CD14-positive monocyte (primary cell): ENCODE results near the gene NUDT8. TPM values are rescaled to one million over a fixed set of nuclear protein-coding genes. Genes with fewer than 3 reads are reported as not detected.

Source experiments
- DNase-seq, 3 donors: peaks; one replicate each; pipeline ENCODE4 v3.0.0-alpha.2; 2011 to 2022
- H2AFZ ChIP-seq: 2 replicates; pipeline ENCODE4 v1.6.0; 2012; ENCODE audit warnings: mild to moderate bottlenecking, low read depth, low read length, inconsistent platforms; ENCODE audit not compliant: insufficient read depth, poor library complexity, severe bottlenecking
- H3K27ac ChIP-seq, 2 donors: 1 replicate in 1 of 2; 2 replicates in 1 of 2; pipeline ENCODE4 v1.5.1; 2012 to 2013; ENCODE audit warnings: low read length in 2 of 2, control low read depth in 1 of 2, inconsistent platforms in 1 of 2, low read depth in 1 of 2, mild to moderate bottlenecking in 1 of 2
- H3K27me3 ChIP-seq, 2 donors: one replicate each; pipeline versions ENCODE4 v1.6.0 to v1.6.1; 2011 to 2013; ENCODE audit warnings: low read length in 2 of 2; ENCODE audit not compliant: control insufficient read depth in 2 of 2, insufficient read depth in 2 of 2
- H3K36me3 ChIP-seq, 2 donors: replicated peaks in 1 of 2; 1 replicate in 1 of 2; 2 replicates in 1 of 2; pipeline versions ENCODE4 v1.5.1 to v1.6.1; 2012 to 2013; ENCODE audit warnings: low read length in 2 of 2, control low read depth in 1 of 2, inconsistent platforms in 1 of 2, mild to moderate bottlenecking in 1 of 2; ENCODE audit not compliant: insufficient read depth in 2 of 2, control insufficient read depth in 1 of 2
- H3K4me1 ChIP-seq, 2 donors: 1 replicate in 1 of 2; 2 replicates in 1 of 2; pipeline versions ENCODE4 v1.5.1 to v1.6.1; 2012 to 2013; ENCODE audit warnings: low read length in 2 of 2, control low read depth in 1 of 2, inconsistent platforms in 1 of 2, mild to moderate bottlenecking in 1 of 2, moderate library complexity in 1 of 2; ENCODE audit not compliant: insufficient read depth in 2 of 2, control insufficient read depth in 1 of 2
- H3K4me2 ChIP-seq: replicated peaks from 2 replicates; pipeline ENCODE3; 2012; ENCODE audit warnings: low read length, moderate library complexity, mild to moderate bottlenecking; ENCODE audit not compliant: poor library complexity, severe bottlenecking; ENCODE audit errors: extremely low read depth
- H3K4me3 ChIP-seq, 3 experiments: fragments of 200-600 bp in 1 of 3; sonication (generic) in 1 of 3; replicated peaks in 1 of 3; 1 replicate in 2 of 3; 2 replicates in 1 of 3; pipeline ENCODE4 v1.5.1; 2011 to 2013; ENCODE audit warnings: low read length in 3 of 3, mild to moderate bottlenecking in 3 of 3, control low read depth in 2 of 3, low read depth in 2 of 3, inconsistent platforms in 1 of 3, moderate library complexity in 1 of 3
- H3K79me2 ChIP-seq: 2 replicates; pipeline ENCODE4 v1.6.0; 2012; ENCODE audit warnings: mild to moderate bottlenecking, control low read depth, inconsistent platforms, low read length, moderate library complexity; ENCODE audit not compliant: insufficient read depth
- H3K9ac ChIP-seq: 2 replicates; pipeline ENCODE4 v1.6.0; 2017; ENCODE audit warnings: low read length, mild to moderate bottlenecking; ENCODE audit not compliant: insufficient read depth, poor library complexity, severe bottlenecking
- H3K9me3 ChIP-seq, 2 donors: replicated peaks in 1 of 2; 1 replicate in 1 of 2; 2 replicates in 1 of 2; pipeline versions ENCODE4 v1.5.1 to v1.6.1; 2012 to 2013; ENCODE audit warnings: low read length in 2 of 2, control low read depth in 1 of 2; ENCODE audit not compliant: control insufficient read depth in 1 of 2, insufficient read depth in 1 of 2
- H4K20me1 ChIP-seq: 2 replicates; pipeline ENCODE4 v1.6.0; 2012; ENCODE audit warnings: mild to moderate bottlenecking, low read length, control low read depth, moderate library complexity; ENCODE audit not compliant: insufficient read depth
- H3K27ac Mint-ChIP-seq, 7 donors: one replicate each; pipeline ENCODE4 v1.8.0; 2020; ENCODE audit warnings: mild to moderate bottlenecking in 7 of 7, mixed read lengths in 7 of 7, moderate library complexity in 6 of 7, inconsistent platforms in 2 of 7
- H3K27me3 Mint-ChIP-seq, 3 donors: one replicate each; pipeline ENCODE4 v1.8.0; 2021 to 2022; ENCODE audit warnings: low read depth in 3 of 3, mild to moderate bottlenecking in 3 of 3, mixed read lengths in 3 of 3, moderate library complexity in 3 of 3, inconsistent platforms in 1 of 3
- H3K36me3 Mint-ChIP-seq, 2 donors: one replicate each; pipeline ENCODE4 v1.8.0; 2020; ENCODE audit warnings: mixed read lengths in 2 of 2, inconsistent platforms in 1 of 2, mild to moderate bottlenecking in 1 of 2
- H3K4me1 Mint-ChIP-seq: one replicate; pipeline ENCODE4 v1.8.0; 2020; ENCODE audit warnings: mild to moderate bottlenecking, mixed read lengths
- H3K4me3 Mint-ChIP-seq, 2 donors: one replicate each; pipeline ENCODE4 v1.8.0; 2020; ENCODE audit warnings: mild to moderate bottlenecking in 2 of 2, mixed read lengths in 2 of 2, moderate library complexity in 1 of 2
- H3K9me3 Mint-ChIP-seq, 7 donors: one replicate each; pipeline ENCODE4 v1.8.0; 2020 to 2022; ENCODE audit warnings: mixed read lengths in 7 of 7, mild to moderate bottlenecking in 6 of 7, moderate library complexity in 6 of 7, inconsistent platforms in 2 of 7
- CTCF ChIP-seq: fragments of 200-600 bp; IDR thresholded peaks from one replicate; pipeline ENCODE4 v1.8.0; 2022; ENCODE audit warnings: antibody characterized with exemption, mild to moderate bottlenecking
- WGBS: methylation state at CpG from one replicate; pipeline ENCODE4 v1.1.5; 2013; ENCODE audit warnings: missing lambda C conversion rate; ENCODE audit not compliant: insufficient coverage; 5-methylcytosine and 5-hydroxymethylcytosine counted together
- intact Hi-C, 2 donors: fragments of 100-400 bp; cut with micrococcal nuclease; formaldehyde crosslinking; loops; one replicate each; pipeline versions ENCODE4 v1.15.0 to v1.15.1; 2023
- polyA plus RNA-seq, 3 donors: library from polyadenylated mRNA; depleted of rRNA in 1 of 3; unstranded in 2 of 3; stranded (reverse) in 1 of 3; fragments of 300-500 nt in 2 of 3; fragments of >200 nt in 1 of 3; fragmentation: Illumina TruSeq in 2 of 3; gene quantifications; 1 replicate in 2 of 3; 2 replicates in 1 of 3; pipeline ENCODE4 v1.2.3, GENCODE V29; 2012 to 2021

Gene NUDT8
- polyA plus RNA-seq, 3 donors, result 0.92 to 1.4 (median 1.3) TPM

- peak overlapping the region; percentile 73 to 86 for H3K4me3 Mint-ChIP-seq
- peaks cover 32 to 33% of the 10 kb centered on the region in 2 donors for H3K36me3 Mint-ChIP-seq
- H3K4me2 ChIP-seq, result peak overlapping the region; percentile 66
- peaks cover 24 to 26% (median 25%) of the 10 kb centered on the region in 3 donors for H3K27me3 Mint-ChIP-seq
- no peaks in the 10 kb centered on the region for H4K20me1 ChIP-seq
- intact Hi-C loops, result no loop called here
- WGBS, result 6% methylated on average over 23 of the region's 23 CpGs
- peaks cover 32 to 34% of the 10 kb centered on the region in 2 donors for H3K36me3 ChIP-seq
- peak overlapping the region; percentile 89 to 95 (median 91) for H3K27ac Mint-ChIP-seq
- H3K9me3 Mint-ChIP-seq, result no peaks in the 10 kb centered on the region
- no peaks in the 10 kb centered on the region for H3K9me3 ChIP-seq
- H2AFZ ChIP-seq, result peak overlapping the region; percentile 88
- H3K27ac ChIP-seq, result peak overlapping the region; percentile 86 to 96
- no peaks in the 10 kb centered on the region for H3K79me2 ChIP-seq
- H3K4me1 ChIP-seq, result peaks cover 19 to 24% of the 10 kb centered on the region in 2 donors
- peaks cover 0 to 17% of the 10 kb centered on the region in 2 donors for H3K27me3 ChIP-seq
- H3K4me3 ChIP-seq, result peak overlapping the region; percentile 6 to 70 (median 42)
- H3K4me1 Mint-ChIP-seq, result peaks cover 18% of the 10 kb centered on the region
- DNase-seq, result peak; percentile 84 to 93 (median 88)
- TF ChIP-seq CTCF, result peak; percentile 41
- H3K9ac ChIP-seq, result peak overlapping the region; percentile 87
Observed at GRCh38 chr11:67613960-67614715, 15.6 kb downstream of the NUDT8 start.

DNA sequence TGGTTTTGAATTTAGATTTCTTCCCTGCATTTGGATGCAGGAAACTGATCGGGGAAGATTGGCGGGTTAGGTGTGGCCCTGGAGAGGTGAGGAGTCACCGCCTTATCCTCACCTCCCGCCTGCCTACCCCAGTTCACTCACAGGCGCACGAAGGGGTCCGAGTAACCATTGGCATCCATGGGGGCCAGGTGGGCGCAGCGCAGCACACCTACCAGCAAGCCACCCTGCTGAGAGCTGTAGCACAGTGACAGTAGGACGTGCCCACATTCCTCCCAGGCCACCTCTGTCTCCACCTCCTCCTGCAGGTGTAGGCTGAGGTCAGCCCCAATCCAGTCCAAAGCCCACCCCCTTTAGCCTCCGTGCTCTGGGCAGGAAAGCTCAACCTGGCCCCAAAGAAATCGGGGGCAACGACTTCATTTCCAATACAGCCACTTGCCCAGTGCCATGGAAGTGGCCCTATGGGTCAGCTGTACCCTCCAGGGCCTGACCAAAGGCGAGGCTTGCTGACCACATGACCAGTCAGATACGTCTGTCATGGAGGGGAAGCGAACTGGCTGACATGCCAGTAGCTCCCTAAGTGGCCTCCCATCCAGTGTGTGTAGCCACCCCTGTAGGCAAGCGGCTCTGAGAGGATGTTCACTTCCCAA, 16.3 kb downstream of the NUDT8 start:
- Histone ChIP-seq H3K4me3 (peak overlapping the region in 2 of 3 experiments; percentile 42 to 70), H3K36me3 (peaks cover 39 to 41% of the 10 kb centered on the region in 2 donors), H3K27ac (peak overlapping the region; percentile 86 to 96), H2AFZ (peak overlapping the region; percentile 88), H3K9ac (peak overlapping the region; percentile 87), H4K20me1 (no peaks in the 10 kb centered on the region), H3K79me2 (no peaks in the 10 kb centered on the region), H3K4me2 (peak overlapping the region; percentile 66), H3K9me3 (no peaks in the 10 kb centered on the region), H3K4me1 (peaks cover 19 to 24% of the 10 kb centered on the region in 2 donors), H3K27me3 (peaks cover 0 to 17% of the 10 kb centered on the region in 2 donors)
- Mint-ChIP-seq H3K9me3 (no peaks in the 10 kb centered on the region), H3K27me3 (peaks cover 24 to 26% (median 25%) of the 10 kb centered on the region in 3 donors), H3K4me3 (peak overlapping the region; percentile 73 to 86), H3K27ac (peak overlapping the region; percentile 89 to 95 (median 91)), H3K36me3 (peaks cover 39 to 40% of the 10 kb centered on the region in 2 donors), H3K4me1 (peaks cover 18% of the 10 kb centered on the region)
- intact Hi-C loops, result no loop called here
- DNase-seq, result no peak
- TF ChIP-seq CTCF, result no peak
- 68% methylated on average over 10 of the region's 17 CpGs for WGBS
